ENCODE results near the gene KIF15.
"Not testable (repeated sequence)": the region's sequence is repeated elsewhere in the genome, so short reads cannot be mapped to it uniquely, and the experiment has no call there.

KIF15 gene

DNA sequence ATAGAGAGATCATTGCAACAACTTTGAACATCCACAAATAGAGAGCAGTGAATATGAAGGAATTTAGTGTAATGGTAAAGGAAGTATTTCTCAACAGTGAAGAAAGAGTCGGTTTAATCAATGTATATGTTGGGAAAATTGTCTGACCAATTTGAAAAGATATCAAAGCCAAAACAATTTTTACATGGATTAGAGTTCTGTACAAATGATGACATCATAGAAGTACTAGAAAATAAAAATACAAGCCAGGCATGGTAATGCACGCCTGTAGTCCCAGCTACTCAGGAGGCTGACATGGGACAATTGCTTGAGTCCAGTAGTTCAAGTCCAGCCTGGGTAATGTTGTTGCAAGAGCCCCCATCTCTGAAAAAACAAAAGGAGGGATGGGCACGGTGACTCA, 74.1 kb downstream of the KIF15 start:
- no peak for DNase-seq (ENCODE audit: low spot score)
- TF ChIP-seq, protein P1, sequence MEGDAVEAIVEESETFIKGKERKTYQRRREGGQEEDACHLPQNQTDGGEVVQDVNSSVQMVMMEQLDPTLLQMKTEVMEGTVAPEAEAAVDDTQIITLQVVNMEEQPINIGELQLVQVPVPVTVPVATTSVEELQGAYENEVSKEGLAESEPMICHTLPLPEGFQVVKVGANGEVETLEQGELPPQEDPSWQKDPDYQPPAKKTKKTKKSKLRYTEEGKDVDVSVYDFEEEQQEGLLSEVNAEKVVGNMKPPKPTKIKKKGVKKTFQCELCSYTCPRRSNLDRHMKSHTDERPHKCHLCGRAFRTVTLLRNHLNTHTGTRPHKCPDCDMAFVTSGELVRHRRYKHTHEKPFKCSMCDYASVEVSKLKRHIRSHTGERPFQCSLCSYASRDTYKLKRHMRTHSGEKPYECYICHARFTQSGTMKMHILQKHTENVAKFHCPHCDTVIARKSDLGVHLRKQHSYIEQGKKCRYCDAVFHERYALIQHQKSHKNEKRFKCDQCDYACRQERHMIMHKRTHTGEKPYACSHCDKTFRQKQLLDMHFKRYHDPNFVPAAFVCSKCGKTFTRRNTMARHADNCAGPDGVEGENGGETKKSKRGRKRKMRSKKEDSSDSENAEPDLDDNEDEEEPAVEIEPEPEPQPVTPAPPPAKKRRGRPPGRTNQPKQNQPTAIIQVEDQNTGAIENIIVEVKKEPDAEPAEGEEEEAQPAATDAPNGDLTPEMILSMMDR (IDR thresholded peaks at IDR 0.05; ENCODE audit: extremely low read depth, insufficient read depth, missing control alignments), result no peak
- in situ Hi-C loops (cut with MboI; ENCODE audit: low pct_unique_long_range_greater_than_20kb, low sequenced_read_pairs, unreplicated experiment), result no loop called here

DNA sequence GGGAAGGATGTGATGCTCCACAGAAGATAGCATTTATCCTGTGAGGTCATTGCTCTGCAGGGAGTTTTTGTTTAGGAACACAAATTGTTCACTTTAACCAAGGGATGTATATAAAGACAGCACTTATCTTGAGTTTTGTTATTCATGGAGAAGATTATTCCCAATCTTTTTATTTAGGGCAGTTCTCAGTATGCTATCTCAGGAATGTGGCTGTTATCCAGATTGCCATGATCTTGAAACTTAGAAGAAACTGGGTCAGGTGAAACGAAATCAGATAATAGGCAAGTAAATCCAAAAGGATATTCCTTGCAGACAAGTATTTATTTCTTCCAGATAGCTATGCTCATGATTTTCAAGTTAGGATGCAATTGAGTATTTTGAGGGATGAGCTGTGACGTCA, 80.8 kb downstream of the KIF15 start:
- DNase-seq (ENCODE audit: low spot score), result no peak
- in situ Hi-C loops (cut with MboI; ENCODE audit: low pct_unique_long_range_greater_than_20kb, low sequenced_read_pairs, unreplicated experiment), result no loop called here
- TF ChIP-seq, protein P1 (IDR thresholded peaks at IDR 0.05; ENCODE audit: extremely low read depth, insufficient read depth, missing control alignments), result no peak

DNA sequence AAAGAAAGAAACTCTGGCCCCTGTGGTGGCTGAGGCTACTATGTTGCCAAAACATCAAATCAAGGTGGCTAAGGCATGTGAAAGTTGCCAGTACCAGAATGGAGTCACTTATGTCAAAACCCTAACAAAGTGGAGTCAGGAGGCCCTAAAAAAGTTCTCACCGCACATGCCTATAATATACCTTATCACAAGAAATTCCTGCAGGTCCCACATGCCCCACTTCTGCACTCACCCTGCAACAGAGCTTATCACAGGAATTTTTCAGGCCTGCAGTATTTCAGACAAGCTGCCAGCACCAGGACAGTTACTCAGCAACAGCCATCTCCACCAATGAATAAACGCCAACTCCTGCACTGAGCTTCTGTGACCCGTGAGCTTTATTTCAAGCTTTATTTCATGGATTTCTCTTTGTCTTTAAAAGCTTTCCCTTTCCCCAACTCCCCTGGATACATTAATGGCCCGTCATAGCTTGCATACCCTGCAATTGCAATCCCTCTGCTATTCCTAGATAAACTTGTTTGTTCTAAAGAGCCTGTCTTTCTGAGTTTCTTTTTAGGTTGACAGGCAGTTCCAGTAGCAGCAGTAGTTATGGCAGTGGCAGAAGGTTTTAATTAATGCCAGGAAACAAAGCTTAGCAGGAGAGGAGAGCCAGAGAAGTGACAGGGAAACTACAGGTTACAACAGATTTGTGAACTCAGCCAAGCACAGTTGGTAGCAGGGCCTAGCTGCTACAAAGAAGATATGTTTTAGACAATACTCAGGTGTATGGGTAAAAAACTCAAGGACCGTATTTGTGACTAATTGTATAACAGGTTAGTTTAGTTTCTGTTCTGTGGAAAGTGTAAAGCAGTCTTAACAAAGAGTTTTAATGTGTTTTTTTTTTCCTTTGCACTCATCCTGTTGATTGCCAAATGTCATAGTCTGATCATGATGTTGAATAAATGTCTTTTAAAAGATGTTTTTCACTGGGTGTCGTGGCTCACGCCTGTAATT, 84.2 kb downstream of the KIF15 start:
- in situ Hi-C loops (cut with MboI; ENCODE audit: low pct_unique_long_range_greater_than_20kb, low sequenced_read_pairs, unreplicated experiment), result no loop called here
- TF ChIP-seq, protein P1 (IDR thresholded peaks at IDR 0.05; ENCODE audit: extremely low read depth, insufficient read depth, missing control alignments), result no peak
- DNase-seq (ENCODE audit: low spot score), result no peak

DNA sequence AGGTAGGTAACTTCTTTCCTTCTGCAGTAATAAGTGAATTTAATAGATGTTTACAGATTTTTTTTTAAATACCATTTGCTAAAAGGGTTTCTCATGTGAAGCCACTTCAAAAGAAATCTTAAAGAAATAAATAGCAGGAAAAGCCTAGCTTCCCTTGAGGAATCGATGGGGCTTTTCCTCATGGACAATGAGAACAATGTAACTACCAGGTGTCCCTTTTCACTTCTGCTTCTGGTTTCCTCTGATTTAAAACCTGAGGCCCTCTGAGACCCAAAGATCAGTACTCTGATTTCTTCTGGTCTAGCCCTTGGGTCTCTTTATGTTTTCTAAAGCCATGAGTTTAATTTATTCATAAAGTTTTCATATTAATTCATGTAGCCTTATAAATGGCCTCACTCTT, 87.0 kb downstream of the KIF15 start:
- no peak for DNase-seq (ENCODE audit: low spot score)
- in situ Hi-C loops (cut with MboI; ENCODE audit: low pct_unique_long_range_greater_than_20kb, low sequenced_read_pairs, unreplicated experiment), result no loop called here
- TF ChIP-seq, protein P1 (IDR thresholded peaks at IDR 0.05; ENCODE audit: extremely low read depth, insufficient read depth, missing control alignments), result no peak

DNA sequence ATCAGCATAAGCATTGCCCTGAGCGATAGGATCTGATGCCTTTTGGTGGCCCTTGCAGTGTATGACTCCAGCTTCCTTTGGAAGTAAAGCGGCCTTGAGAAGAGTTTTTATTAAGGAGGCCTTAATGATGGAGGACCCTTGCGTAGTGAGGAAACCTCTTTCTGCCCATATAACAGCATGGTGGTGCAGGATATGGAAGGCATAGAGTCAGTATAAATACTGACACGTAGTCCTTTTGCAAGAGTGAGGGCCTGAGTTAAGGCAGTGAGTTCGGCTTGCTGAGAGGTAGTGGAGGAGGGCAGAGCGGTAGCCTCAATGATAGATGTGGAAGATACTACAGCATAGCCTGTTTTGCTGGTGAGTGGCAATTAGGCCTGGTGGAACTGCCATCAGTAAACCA, 95.1 kb downstream of the KIF15 start:
- DNase-seq (ENCODE audit: low spot score); in situ Hi-C loops (cut with MboI; ENCODE audit: low pct_unique_long_range_greater_than_20kb, low sequenced_read_pairs, unreplicated experiment): not testable (repeated sequence)

DNA sequence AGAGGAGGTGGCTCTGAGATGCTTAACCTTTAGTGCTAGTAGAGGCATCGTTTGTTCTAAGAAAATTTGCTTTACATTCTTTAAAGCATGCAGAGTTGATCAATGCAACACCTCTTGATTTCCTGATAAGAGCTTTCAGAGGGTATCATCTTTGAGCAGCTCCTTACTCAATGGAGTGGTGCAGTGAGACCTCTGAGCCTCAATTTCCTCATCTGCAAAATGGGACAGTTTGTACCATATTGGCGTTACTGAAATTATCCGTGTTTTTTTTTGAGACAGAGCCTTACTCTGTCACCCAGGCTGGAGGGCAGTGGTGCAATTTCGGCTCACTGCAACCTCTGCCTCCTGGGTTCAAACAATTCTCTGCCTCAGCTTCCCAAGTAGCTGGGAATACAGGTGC, 98.5 kb downstream of the KIF15 start:
- in situ Hi-C loops (cut with MboI; ENCODE audit: low pct_unique_long_range_greater_than_20kb, low sequenced_read_pairs, unreplicated experiment), result no loop called here
- no peak for DNase-seq (ENCODE audit: low spot score)
- TF ChIP-seq, protein P1 (IDR thresholded peaks at IDR 0.05; ENCODE audit: extremely low read depth, insufficient read depth, missing control alignments), result no peak

Data from GM13977 (cell line).